GM12872 (cell line): ENCODE data around the gene DES.

Experiments
- TF ChIP-seq, protein P1 (sequence below): IDR thresholded peaks from 3 replicates; pipeline ENCODE4 v1.5.1; 2011; ENCODE audit warnings: low read depth, mild to moderate bottlenecking, low read length, moderate library complexity; ENCODE audit not compliant: insufficient read depth

The DES gene

GRCh38 chr2:219464286-219465032 lies 46.3 kb downstream of the DES start:
- TF ChIP-seq, protein P1, sequence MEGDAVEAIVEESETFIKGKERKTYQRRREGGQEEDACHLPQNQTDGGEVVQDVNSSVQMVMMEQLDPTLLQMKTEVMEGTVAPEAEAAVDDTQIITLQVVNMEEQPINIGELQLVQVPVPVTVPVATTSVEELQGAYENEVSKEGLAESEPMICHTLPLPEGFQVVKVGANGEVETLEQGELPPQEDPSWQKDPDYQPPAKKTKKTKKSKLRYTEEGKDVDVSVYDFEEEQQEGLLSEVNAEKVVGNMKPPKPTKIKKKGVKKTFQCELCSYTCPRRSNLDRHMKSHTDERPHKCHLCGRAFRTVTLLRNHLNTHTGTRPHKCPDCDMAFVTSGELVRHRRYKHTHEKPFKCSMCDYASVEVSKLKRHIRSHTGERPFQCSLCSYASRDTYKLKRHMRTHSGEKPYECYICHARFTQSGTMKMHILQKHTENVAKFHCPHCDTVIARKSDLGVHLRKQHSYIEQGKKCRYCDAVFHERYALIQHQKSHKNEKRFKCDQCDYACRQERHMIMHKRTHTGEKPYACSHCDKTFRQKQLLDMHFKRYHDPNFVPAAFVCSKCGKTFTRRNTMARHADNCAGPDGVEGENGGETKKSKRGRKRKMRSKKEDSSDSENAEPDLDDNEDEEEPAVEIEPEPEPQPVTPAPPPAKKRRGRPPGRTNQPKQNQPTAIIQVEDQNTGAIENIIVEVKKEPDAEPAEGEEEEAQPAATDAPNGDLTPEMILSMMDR = 0 out of 3 replicates have a peak, but pooled peaks have one; percentile 10

DNA sequence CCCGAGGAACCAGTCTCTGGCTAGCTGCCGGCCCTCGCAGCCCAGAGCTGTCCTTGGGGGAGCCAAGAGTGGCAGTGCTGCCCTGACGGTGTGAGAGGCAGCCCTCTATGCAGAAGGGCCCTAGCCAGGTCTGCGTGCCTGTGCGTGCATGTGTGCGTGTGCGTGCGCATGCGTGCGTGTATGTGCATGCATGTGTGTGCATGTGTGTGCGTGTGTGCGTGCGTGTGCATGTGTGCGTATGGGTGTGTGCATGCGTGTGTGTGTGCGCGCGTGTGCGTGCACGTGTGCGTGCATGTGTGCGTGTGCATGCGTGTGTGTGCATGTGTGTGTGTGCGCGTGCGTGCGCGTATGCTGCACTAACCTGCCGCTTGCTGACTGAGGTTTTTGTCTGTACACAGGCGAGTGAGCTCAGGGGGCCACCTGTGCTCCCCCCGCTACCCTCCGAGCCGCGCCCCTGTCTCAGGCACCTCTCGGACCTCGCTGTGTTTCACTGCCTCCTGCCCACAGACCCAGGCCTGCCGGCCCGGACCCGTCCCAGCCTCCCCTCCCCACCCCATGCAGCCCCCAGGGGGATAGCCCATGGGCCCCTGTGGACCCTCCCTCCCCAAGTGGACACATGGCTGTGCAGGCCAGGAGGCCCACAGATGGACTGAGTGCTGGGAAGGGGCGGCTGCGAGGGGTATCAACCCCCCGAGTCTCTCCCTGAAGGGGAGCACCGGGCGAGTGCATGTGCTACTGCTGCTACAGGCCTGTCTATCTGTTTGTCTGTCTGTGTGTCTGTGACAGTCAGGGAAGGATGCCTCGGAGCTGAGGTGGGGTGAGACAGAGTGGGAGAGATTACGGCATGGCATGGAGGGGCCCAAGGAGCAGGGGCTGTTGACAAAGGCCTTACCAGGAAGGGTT lies 47.7 kb downstream of the DES start:
- TF ChIP-seq, protein P1 = no peak

- TF ChIP-seq, protein P1 = no peak
Measured at GRCh38 chr2:219466816-219467735, 48.9 kb downstream of the DES start.

DNA sequence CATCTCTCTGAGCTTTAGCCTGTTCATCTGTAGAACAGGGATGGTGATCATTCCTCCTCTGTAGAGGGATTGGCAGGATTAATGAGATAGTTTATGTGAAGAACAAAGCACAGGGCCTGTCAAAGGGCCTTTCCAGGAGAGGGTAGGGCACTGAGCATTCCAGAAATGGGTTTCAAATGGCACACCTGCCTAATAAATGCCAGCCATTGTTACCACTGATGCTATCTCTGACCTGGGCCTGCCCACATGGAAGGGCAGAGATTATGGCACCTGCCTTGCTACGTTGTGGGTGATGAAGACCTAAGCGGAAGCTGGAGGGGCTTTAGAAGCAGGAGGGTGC lies 49.5 kb downstream of the DES start:
- TF ChIP-seq, protein P1 = no peak

- TF ChIP-seq, protein P1 = no peak
Measured at GRCh38 chr2:219468410-219469185, 50.4 kb downstream of the DES start.

DNA sequence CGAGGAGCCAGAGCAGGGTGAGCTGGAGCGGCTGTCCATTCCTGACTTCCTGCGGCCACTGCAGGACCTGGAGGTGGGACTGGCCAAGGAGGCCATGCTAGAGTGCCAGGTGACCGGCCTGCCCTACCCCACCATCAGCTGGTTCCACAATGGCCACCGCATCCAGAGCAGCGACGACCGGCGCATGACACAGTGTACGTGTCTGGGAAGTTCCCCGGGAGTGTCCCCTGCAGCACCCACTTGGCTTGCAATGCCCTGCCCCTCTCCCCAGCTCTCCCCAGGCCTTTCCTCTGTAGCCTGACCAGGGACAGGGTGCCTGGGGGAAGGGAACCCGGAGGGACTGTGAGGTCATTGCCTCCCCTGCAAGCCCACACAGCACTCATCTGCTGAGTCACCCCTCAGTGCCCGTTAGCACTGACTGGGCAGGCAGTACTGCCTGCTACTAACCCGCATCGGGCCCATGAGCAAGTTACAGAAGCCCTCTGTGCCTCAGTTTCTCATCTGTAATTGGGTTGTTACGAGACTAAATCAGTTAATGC lies 51.1 kb downstream of the DES start:
- TF ChIP-seq, protein P1 = no peak
